SKM-1 (cell line): Measurements from ENCODE around the gene CST11.
A peak's percentile ranks its signal among the peaks of the same experiment; 100 is the strongest.

Experiments used
- DNase-seq: peaks from one replicate; lab custom pipeline; 2025; ENCODE audit not compliant: unreplicated experiment; lab: John Stamatoyannopoulos, UW

Gene CST11

GRCh38 chr20:23454816-23455215 lies 2.1 kb upstream of the CST11 start:
- no peak for DNase-seq

- no peak for DNase-seq
Measured at GRCh38 chr20:23453549-23454543, 1.2 kb upstream of the CST11 start.

- DNase-seq, result no peak
Measured at GRCh38 chr20:23451956-23452487, 654 bp downstream of the CST11 start.

- DNase-seq, result no peak
Measured at GRCh38 chr20:23450877-23451276, 1.8 kb downstream of the CST11 start.

- DNase-seq, result no peak
Measured at GRCh38 chr20:23449421-23449820, 3.3 kb downstream of the CST11 start.

GRCh38 chr20:23448167-23448566 lies 4.5 kb downstream of the CST11 start:
- no peak for DNase-seq

GRCh38 chr20:23446505-23446904 lies 6.2 kb downstream of the CST11 start:
- DNase-seq, result peak; percentile 8

GRCh38 chr20:23445596-23446217 lies 7.0 kb downstream of the CST11 start:
- no peak for DNase-seq

GRCh38 chr20:23444859-23445258 lies 7.8 kb downstream of the CST11 start:
- no peak for DNase-seq

GRCh38 chr20:23442436-23442835 lies 10.2 kb downstream of the CST11 start:
- DNase-seq, result no peak

- DNase-seq, result peak; percentile 13
Measured at GRCh38 chr20:23441850-23442313, 10.8 kb downstream of the CST11 start.

GRCh38 chr20:23440004-23440403 lies 12.7 kb downstream of the CST11 start:
- DNase-seq, result no peak

- no peak for DNase-seq
Measured at GRCh38 chr20:23438661-23439060, 14.0 kb downstream of the CST11 start.

- DNase-seq, result no peak
Measured at GRCh38 chr20:23437126-23437899, 15.4 kb downstream of the CST11 start.

- no peak for DNase-seq
Measured at GRCh38 chr20:23436681-23437080, 16.0 kb downstream of the CST11 start.

GRCh38 chr20:23435626-23436539 lies 16.8 kb downstream of the CST11 start:
- no peak for DNase-seq

- no peak for DNase-seq
Measured at GRCh38 chr20:23434521-23435313, 18.0 kb downstream of the CST11 start.

- DNase-seq, result no peak
Measured at GRCh38 chr20:23433628-23434027, 19.0 kb downstream of the CST11 start.

GRCh38 chr20:23425129-23425528 lies 27.5 kb downstream of the CST11 start:
- no peak for DNase-seq
